Stimulated activated CD4-positive, alpha-beta T cell treated with anti-CD3 and anti-CD28 coated beads, Interleukin-15, amount 100 ng/mL, for 1 hour (primary cell): ENCODE results near the gene ITIH6.

ENCODE experiments used
- DNase-seq, 2 donors: peaks; one replicate each; pipeline ENCODE4 v3.0.0-alpha.2; 2020; ENCODE audit warnings: low read depth in 1 of 2, low spot score in 1 of 2

ITIH6 gene

GRCh38 chrX:54715621-54716020, 82.4 kb downstream of the ITIH6 start:
- no peak for DNase-seq

- DNase-seq, result no peak
Measured at GRCh38 chrX:54714424-54714823, 83.6 kb downstream of the ITIH6 start.

- no peak for DNase-seq
Measured at GRCh38 chrX:54711735-54712134, 86.3 kb downstream of the ITIH6 start.

GRCh38 chrX:54710920-54711319, 87.1 kb downstream of the ITIH6 start:
- no peak for DNase-seq

- no peak for DNase-seq
Measured at GRCh38 chrX:54708404-54708803, 89.7 kb downstream of the ITIH6 start.
